Upper lobe of right lung (tissue), 1 donor: Measurements from ENCODE around the gene PTGES2. TPM values are rescaled to one million over a fixed set of nuclear protein-coding genes. Genes with fewer than 3 reads are reported as not detected.

Source experiments
- ATAC-seq: fragments of 200-7000 bp; cut with Tn5 transposase; one replicate; pipeline ENCODE4 v1.9.1; 2020; ENCODE audit warnings: mild to moderate bottlenecking, moderate library complexity
- DNase-seq: peaks from one replicate; pipeline ENCODE4 v3.0.0-alpha.2; 2020
- H3K27ac ChIP-seq: fragments of 200-600 bp; one replicate; pipeline ENCODE4 v1.8.0; 2022
- H3K27me3 ChIP-seq: fragments of 200-600 bp; one replicate; pipeline ENCODE4 v1.8.0; 2022; ENCODE audit warnings: mild to moderate bottlenecking
- H3K36me3 ChIP-seq: fragments of 200-600 bp; one replicate; pipeline ENCODE4 v1.8.0; 2022
- H3K4me1 ChIP-seq: fragments of 200-600 bp; one replicate; pipeline ENCODE4 v1.8.0; 2022
- H3K4me3 ChIP-seq: fragments of 200-600 bp; one replicate; pipeline ENCODE4 v1.8.0; 2022; ENCODE audit warnings: mild to moderate bottlenecking
- H3K9me3 ChIP-seq: fragments of 200-600 bp; one replicate; pipeline ENCODE4 v1.8.0; 2022
- intact Hi-C: fragments of 100-400 bp; cut with DNase I; formaldehyde crosslinking; loops from one replicate; pipeline ENCODE4 v1.11.0; 2022
- total RNA-seq: library from RNA; stranded (reverse); fragmentation: NEBNext Ultra II Directional; extraction: Animal tissue kit (Norgen Biotek cat#: 25700); gene quantifications from one replicate; pipeline ENCODE4 v1.2.1, GENCODE V29; 2021
- TF ChIP-seq, protein P1 (sequence below): fragments of 200-600 bp; IDR thresholded peaks from one replicate; pipeline ENCODE4 v1.8.0; 2022; ENCODE audit warnings: antibody characterized with exemption
- donor health status: DM: no; HTN: yes; CAD: no; lungs with severe emphysema.

PTGES2 gene
- total RNA-seq, 1 donor from 2014 or later = 35.1 TPM

DNA sequence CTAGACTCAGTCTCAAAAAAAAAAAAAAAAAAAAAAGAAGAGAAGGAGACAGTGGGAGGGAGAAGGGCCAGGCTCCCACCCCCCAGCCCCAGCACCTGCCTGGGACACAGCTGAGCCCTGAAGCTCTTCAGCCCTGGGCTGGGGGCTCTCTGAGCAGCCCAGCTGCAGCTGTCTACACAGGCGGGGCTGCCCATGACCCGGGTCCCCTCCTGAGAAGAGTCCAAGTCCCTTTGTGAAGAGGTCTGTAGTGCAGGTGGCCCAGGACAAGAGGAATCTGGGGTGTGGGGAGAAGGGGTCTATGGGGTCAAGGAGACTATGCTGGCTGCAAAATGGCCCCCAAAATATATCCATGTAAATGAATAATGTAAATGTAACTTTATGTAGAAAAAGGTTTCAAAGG is 15.1 kb upstream of the PTGES2 start:
- DNase-seq (no peak), ATAC-seq (no peak)
- Histone ChIP-seq H3K27me3 (no peaks in the 10 kb centered on the region), H3K4me3 (no peak overlapping the region), H3K27ac (no peak overlapping the region), H3K36me3 (no peaks in the 10 kb centered on the region), H3K9me3 (no peaks in the 10 kb centered on the region), H3K4me1 (no peaks in the 10 kb centered on the region)
- intact Hi-C loops = no loop called here
- TF ChIP-seq, protein P1, sequence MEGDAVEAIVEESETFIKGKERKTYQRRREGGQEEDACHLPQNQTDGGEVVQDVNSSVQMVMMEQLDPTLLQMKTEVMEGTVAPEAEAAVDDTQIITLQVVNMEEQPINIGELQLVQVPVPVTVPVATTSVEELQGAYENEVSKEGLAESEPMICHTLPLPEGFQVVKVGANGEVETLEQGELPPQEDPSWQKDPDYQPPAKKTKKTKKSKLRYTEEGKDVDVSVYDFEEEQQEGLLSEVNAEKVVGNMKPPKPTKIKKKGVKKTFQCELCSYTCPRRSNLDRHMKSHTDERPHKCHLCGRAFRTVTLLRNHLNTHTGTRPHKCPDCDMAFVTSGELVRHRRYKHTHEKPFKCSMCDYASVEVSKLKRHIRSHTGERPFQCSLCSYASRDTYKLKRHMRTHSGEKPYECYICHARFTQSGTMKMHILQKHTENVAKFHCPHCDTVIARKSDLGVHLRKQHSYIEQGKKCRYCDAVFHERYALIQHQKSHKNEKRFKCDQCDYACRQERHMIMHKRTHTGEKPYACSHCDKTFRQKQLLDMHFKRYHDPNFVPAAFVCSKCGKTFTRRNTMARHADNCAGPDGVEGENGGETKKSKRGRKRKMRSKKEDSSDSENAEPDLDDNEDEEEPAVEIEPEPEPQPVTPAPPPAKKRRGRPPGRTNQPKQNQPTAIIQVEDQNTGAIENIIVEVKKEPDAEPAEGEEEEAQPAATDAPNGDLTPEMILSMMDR = no peak

GRCh38 chr9:128142061-128142460 is 14.5 kb upstream of the PTGES2 start:
- DNase-seq (no peak), ATAC-seq (no peak)
- H3K4me1 ChIP-seq = no peaks in the 10 kb centered on the region
- H3K4me3 ChIP-seq = no peak overlapping the region
- no peaks in the 10 kb centered on the region for H3K27me3 ChIP-seq
- intact Hi-C loops = no loop called here
- no peaks in the 10 kb centered on the region for H3K36me3 ChIP-seq
- TF ChIP-seq, protein P1 = no peak
- no peaks in the 10 kb centered on the region for H3K9me3 ChIP-seq
- no peak overlapping the region for H3K27ac ChIP-seq

DNA sequence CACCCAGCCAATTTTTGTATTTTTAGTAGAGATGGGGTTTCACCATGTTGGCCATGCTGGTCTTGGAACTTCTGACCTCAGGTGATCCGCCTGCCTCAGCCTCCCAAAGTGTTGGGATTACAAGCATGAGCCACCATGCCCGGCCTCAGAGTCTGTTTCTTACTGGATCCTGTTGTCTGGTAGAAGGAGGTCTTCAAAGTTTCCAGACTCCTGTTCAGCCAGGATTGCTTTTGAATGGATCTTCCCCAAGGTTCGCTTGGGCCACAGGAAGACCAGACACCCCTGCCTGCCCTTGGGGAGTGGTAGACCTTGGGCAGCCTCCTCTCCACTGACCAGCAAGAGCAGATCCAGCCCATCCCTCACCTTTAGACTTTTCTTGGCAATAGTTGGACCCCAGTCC is 14.1 kb upstream of the PTGES2 start:
- no peaks in the 10 kb centered on the region for H3K36me3 ChIP-seq
- H3K4me1 ChIP-seq = no peaks in the 10 kb centered on the region
- no peaks in the 10 kb centered on the region for H3K27me3 ChIP-seq
- no peak overlapping the region for H3K4me3 ChIP-seq
- no peak for DNase-seq
- no peaks in the 10 kb centered on the region for H3K9me3 ChIP-seq
- H3K27ac ChIP-seq = no peak overlapping the region
- TF ChIP-seq, protein P1 = no peak
- no peak for ATAC-seq
- intact Hi-C loops = no loop called here

DNA sequence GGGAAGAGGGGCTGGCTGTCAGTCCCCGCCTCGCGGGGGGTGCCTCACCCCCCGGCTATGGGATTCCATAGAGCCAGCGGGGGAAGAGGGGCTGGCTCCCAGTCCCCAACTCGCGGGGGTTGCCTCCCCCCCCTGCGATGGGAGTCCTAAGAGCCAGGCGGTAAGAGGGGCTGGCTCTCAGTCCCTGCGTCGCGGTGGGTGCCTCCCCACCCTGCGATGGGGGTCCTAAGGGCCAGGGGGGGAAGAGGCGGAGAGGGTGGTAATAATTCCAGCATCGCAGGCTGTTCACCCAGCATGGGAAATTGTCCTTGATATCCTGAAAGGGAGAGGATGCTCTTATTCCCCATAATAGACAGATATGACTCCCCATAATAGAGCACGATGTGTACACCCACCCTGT is 12.1 kb upstream of the PTGES2 start:
- Histone ChIP-seq H3K27ac (no peak overlapping the region), H3K27me3 (no peaks in the 10 kb centered on the region), H3K4me1 (no peaks in the 10 kb centered on the region), H3K4me3 (no peak overlapping the region), H3K36me3 (no peaks in the 10 kb centered on the region), H3K9me3 (no peaks in the 10 kb centered on the region)
- ATAC-seq (no peak), DNase-seq (no peak)
- intact Hi-C loops = no loop called here
- TF ChIP-seq, protein P1 = no peak

DNA sequence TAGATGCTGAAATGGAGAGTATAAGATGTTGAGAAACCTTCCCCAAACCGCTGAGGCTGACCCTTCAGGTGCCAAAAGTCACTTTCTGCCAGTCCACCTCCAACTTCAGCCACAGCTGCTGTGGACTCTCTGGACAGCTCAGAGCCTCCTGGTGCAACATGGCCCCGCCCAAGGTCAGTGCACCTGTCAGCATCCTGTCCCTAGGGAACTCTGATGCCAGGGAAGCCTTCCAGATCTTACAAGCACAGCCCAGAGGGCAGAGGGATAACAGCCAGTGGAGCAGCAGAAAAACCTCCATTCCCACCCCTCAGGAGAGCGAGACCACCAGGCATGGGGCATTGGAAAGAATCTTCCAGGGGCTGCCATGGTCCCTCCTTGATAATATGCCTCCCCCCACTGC is 10.5 kb upstream of the PTGES2 start:
- intact Hi-C loops = no loop called here
- DNase-seq = no peak
- H3K36me3 ChIP-seq = no peaks in the 10 kb centered on the region
- H3K9me3 ChIP-seq = no peaks in the 10 kb centered on the region
- no peak overlapping the region for H3K27ac ChIP-seq
- H3K4me3 ChIP-seq = no peak overlapping the region
- peak; percentile 23 for ATAC-seq
- H3K27me3 ChIP-seq = no peaks in the 10 kb centered on the region
- TF ChIP-seq, protein P1 = no peak
- no peaks in the 10 kb centered on the region for H3K4me1 ChIP-seq
